MM.1S (cell line): ENCODE results near the gene EN2.

Source experiments
- CTCF ChIP-seq: fragments of 300-600 bp; sonication (generic); IDR thresholded peaks from 2 replicates; pipeline ENCODE4 v1.5.1; 2016; ENCODE audit warnings: antibody characterized with exemption, low read length, mixed read lengths
- EZH2 ChIP-seq: fragments of 300-600 bp; sonication (generic); optimal IDR thresholded peaks from 2 replicates; pipeline ENCODE3; 2017; ENCODE audit warnings: low read depth, mild to moderate bottlenecking, antibody characterized with exemption, low read length, mixed read lengths

DNA sequence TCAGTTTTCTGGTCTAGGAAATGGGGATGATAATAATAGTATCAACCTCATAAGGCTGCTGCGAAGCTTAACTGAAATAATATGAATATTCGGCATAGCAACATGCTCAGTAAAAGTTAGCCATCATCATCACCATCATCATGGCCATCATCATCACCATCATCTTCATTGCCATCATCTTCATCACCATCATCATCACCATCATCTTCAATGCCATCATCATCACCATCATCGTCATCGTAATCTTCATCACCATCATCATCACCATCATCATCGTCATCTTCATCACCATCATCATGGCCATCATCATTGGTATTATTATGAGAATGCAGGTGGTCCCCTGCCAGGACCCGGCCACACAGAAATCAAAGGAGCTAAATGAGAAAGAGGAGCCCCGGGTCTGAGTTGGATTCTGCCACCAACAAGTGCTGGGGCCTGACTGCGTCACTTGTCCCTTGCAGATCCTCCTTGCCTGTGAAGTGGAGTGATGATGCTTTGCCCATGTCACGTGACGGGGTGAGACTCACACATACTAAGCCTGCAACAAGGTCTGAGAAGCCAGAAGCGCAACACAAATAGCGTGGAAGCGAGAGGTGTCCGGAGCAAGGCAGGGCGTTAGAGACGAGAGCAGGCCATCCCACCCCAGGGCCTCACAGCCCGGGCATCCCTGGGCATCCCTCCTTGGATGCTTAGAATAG, 46.1 kb upstream of the EN2 start:
- TF ChIP-seq CTCF (no peak), EZH2 (no peak)
